Measurements from ENCODE around the gene TANC1.

DNA sequence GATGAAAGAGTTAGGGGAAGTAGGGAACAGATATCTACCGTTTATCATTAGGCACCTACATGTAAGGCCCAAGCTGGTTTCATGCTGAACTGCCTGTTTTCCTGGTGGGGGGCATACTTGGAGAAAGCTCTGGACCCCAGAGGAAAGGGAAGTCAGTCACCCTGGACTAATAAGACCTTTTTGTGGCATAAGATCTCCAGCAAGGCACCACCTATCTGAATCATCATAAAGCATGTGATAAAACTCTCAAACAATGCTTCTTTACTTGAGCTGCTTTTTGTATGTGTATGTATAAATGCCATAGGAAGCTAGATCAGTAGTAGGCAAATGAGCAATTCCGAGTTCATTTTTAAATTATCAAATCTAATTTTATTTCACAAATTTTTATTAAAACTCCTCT, 104.8 kb downstream of the TANC1 start:
- no peak for TF ChIP-seq POLR2A (IDR thresholded peaks at IDR 0.05)
- TF ChIP-seq CTCF (IDR thresholded peaks at IDR 0.05): no peak
- TF ChIP-seq POLR2AphosphoS5 (IDR thresholded peaks at IDR 0.05): no peak
- no peak for TF ChIP-seq EP300 (IDR thresholded peaks at IDR 0.05)
